ENCODE measurements around the gene CLEC16A. TPM values are rescaled to one million over a fixed set of nuclear protein-coding genes. Genes with fewer than 3 reads are reported as not detected.

Gene CLEC16A
- total and polyA plus RNA-seq, 2 donors (not counting 1 experiment from before 2014, with no cell fraction given) = 21.9 to 79.5 TPM

DNA sequence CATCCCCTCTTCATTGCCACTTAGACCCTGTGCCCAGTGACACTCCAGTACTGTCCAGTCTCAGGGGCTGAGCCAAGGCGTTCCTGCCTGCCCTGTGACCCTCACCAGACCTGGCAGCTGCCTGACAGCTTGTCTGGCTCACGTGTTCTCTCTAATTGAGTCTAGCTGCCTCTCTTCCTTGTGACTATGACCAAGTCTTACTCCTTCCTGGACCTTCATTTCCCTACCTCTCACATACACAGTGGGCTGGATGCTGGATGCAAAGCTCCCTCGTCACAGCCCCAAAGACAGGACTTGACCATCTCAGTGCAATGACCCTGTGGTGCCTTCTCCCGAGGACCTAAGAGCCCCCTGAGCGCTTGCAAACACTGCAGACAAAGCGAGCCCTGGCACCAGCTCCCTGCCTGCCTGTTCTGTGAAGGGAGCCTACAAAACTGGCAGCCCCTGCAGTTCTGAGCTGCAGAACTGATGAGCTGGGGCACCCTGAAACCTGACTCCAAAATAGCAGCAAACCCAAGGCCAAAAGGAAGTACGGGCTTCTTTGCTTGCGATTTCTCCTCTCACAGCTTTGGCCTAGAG, 3.8 kb upstream of the CLEC16A start:
- Histone ChIP-seq H3K9me3 (ENCODE audit: control extremely low read depth in 1 of 3, control insufficient read depth in 2 of 3, insufficient read depth in 1 of 3, low read length in 2 of 3) (no peaks in the 10 kb centered on the region), H3K4me1 (ENCODE audit: control insufficient read depth in 2 of 2, insufficient read depth in 2 of 2, low read length in 2 of 2) (peaks cover 70 to 80% of the 10 kb centered on the region in 2 donors), H3K9ac (ENCODE audit: low read length) (peak overlapping the region; percentile 73), H3K36me3 (replicated peaks in 1 of 2; ENCODE audit: control extremely low read depth in 1 of 2, control insufficient read depth in 1 of 2, extremely low read depth in 1 of 2, insufficient read depth in 2 of 2, low read length in 1 of 2) (peaks cover 0 to 20% of the 10 kb centered on the region in 2 experiments), H3K79me2 (ENCODE audit: control insufficient read depth, insufficient read depth, low read length) (peaks cover 46% of the 10 kb centered on the region), H3K4me2 (replicated peaks; ENCODE audit: low read depth, low read length, poor library complexity, severe bottlenecking) (peak overlapping the region; percentile 91), H2AFZ (ENCODE audit: insufficient read depth, low read depth, low read length, poor library complexity, severe bottlenecking) (no peak overlapping the region), H4K20me1 (ENCODE audit: control insufficient read depth, insufficient read depth, low read length, poor library complexity, severe bottlenecking) (peaks cover 76% of the 10 kb centered on the region), H3K27me3 (replicated peaks in 1 of 4; ENCODE audit: control extremely low read depth in 1 of 4, control insufficient read depth in 3 of 4, insufficient read depth in 4 of 4, low read length in 3 of 4) (no peaks in the 10 kb centered on the region), H3K4me3 (ENCODE audit: control extremely low read depth in 1 of 5, extremely low read depth in 1 of 5, insufficient read depth in 1 of 5, low read depth in 2 of 5, low read length in 4 of 5) (peak overlapping the region in 4 of 5 experiments; percentile 50 to 73 (median 66)), H3K27ac (ENCODE audit: low read length in 2 of 2) (peak overlapping the region in 1 of 2 donors; percentile 72)
- Mint-ChIP-seq H3K4me3 (peak overlapping the region; percentile 93), H3K27ac (peak overlapping the region; percentile 80), H3K9me3 (ENCODE audit: insufficient read depth) (no peaks in the 10 kb centered on the region), H3K27me3 (no peaks in the 10 kb centered on the region), H3K4me1 (peaks cover 85% of the 10 kb centered on the region)
- CTCF ChIA-PET = interaction anchor here (1.7 to 2.4 kb wide), 4 partner anchors 8 to 426 kb away, joined by 6 to 10 read pairs (median 8); no protein-coding TSS in a partner anchor
- POLR2A ChIA-PET = interaction anchor here (0.6 to 1.5 kb wide), 9 partner anchors 10 to 354 kb away, joined by 3 to 8 read pairs (median 3); no protein-coding TSS in a partner anchor
- ATAC-seq (ENCODE audit: low read depth) = no peak
- WGBS (ENCODE audit: insufficient coverage) = 35% methylated on average over 8 of the region's 8 CpGs
- intact Hi-C loops (cut with micrococcal nuclease) = loop anchor here (5.0 kb wide), 1 partner anchor 912 kb away; the partner anchor contains the start of gene RSL1D1
- TF ChIP-seq, protein P1, sequence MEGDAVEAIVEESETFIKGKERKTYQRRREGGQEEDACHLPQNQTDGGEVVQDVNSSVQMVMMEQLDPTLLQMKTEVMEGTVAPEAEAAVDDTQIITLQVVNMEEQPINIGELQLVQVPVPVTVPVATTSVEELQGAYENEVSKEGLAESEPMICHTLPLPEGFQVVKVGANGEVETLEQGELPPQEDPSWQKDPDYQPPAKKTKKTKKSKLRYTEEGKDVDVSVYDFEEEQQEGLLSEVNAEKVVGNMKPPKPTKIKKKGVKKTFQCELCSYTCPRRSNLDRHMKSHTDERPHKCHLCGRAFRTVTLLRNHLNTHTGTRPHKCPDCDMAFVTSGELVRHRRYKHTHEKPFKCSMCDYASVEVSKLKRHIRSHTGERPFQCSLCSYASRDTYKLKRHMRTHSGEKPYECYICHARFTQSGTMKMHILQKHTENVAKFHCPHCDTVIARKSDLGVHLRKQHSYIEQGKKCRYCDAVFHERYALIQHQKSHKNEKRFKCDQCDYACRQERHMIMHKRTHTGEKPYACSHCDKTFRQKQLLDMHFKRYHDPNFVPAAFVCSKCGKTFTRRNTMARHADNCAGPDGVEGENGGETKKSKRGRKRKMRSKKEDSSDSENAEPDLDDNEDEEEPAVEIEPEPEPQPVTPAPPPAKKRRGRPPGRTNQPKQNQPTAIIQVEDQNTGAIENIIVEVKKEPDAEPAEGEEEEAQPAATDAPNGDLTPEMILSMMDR (IDR thresholded peaks at IDR 0.05) = no peak
- TF ChIP-seq EZH2 (IDR thresholded peaks at IDR 0.05; ENCODE audit: borderline replicate concordance, insufficient read depth, low read depth, low read length, poor library complexity, severe bottlenecking) = no peak
- DNase-seq = peak; percentile 42
